D721Med (cell line): ENCODE results near the gene TAF9B.
A peak's percentile ranks its signal among the peaks of the same experiment; 100 is the strongest.

Source experiments
- DNase-seq: peaks from one replicate; pipeline ENCODE4 v3.0.0; 2011; ENCODE audit warnings: low spot score; ENCODE audit not compliant: insufficient read length
- FAIRE-seq: peaks from 2 replicates; lab custom pipeline; 2011; peaks lifted over from hg19 to GRCh38; lab: Jason Lieb, UNC
- CTCF ChIP-seq: IDR thresholded peaks from 2 replicates; pipeline ENCODE4 v1.5.1; 2012; ENCODE audit warnings: mild to moderate bottlenecking, control low read depth; ENCODE audit not compliant: insufficient read depth; ENCODE audit errors: missing control alignments

The TAF9B gene

GRCh38 chrX:78106651-78106986, 32.8 kb downstream of the TAF9B start:
- FAIRE-seq (no peak), DNase-seq (no peak)
- TF ChIP-seq CTCF = no peak

- no peak for TF ChIP-seq CTCF
- DNase-seq (no peak), FAIRE-seq (no peak)
Measured at GRCh38 chrX:78105944-78106650, 33.4 kb downstream of the TAF9B start.

- FAIRE-seq (no peak), DNase-seq (no peak)
- no peak for TF ChIP-seq CTCF
Measured at GRCh38 chrX:78104447-78105176, 34.8 kb downstream of the TAF9B start.

GRCh38 chrX:78103623-78104446, 35.6 kb downstream of the TAF9B start, which contains the start of gene PGK1:
TSS of gene PGK1 (plus strand) at chrX:78104248. CDS start at chrX:78104341, 93 bp downstream.
- DNase-seq (peak; percentile 66), FAIRE-seq (no peak)
- no peak for TF ChIP-seq CTCF

- TF ChIP-seq CTCF = no peak
- DNase-seq = no peak
- FAIRE-seq = no peak
Measured at GRCh38 chrX:78103001-78103622, 36.3 kb downstream of the TAF9B start.

GRCh38 chrX:78102091-78102490, 37.4 kb downstream of the TAF9B start:
- FAIRE-seq (no peak), DNase-seq (no peak)
- no peak for TF ChIP-seq CTCF
